ENCODE measurements around the gene VAC14. TPM values are rescaled to one million over a fixed set of nuclear protein-coding genes. Genes with fewer than 3 reads are reported as not detected.

VAC14 gene
- total RNA-seq, 2 donors from 2014 or later = 34.9 to 37.0 TPM

- H3K27ac ChIP-seq = no peak overlapping the region
- no peaks in the 10 kb centered on the region for H3K27me3 ChIP-seq (replicated peaks; ENCODE audit: insufficient read depth)
- H3K4me1 ChIP-seq (ENCODE audit: control insufficient read depth in 1 of 2, low read depth in 2 of 2) = peaks cover 0 to 7% of the 10 kb centered on the region in 2 donors
- ATAC-seq (ENCODE audit: insufficient number of reproducible peaks, low FRiP score, low read depth) (no peak), DNase-seq (ENCODE audit: low spot score) (no peak)
- peaks cover 36% of the 10 kb centered on the region for H3K36me3 ChIP-seq
- TF ChIP-seq, protein P1, sequence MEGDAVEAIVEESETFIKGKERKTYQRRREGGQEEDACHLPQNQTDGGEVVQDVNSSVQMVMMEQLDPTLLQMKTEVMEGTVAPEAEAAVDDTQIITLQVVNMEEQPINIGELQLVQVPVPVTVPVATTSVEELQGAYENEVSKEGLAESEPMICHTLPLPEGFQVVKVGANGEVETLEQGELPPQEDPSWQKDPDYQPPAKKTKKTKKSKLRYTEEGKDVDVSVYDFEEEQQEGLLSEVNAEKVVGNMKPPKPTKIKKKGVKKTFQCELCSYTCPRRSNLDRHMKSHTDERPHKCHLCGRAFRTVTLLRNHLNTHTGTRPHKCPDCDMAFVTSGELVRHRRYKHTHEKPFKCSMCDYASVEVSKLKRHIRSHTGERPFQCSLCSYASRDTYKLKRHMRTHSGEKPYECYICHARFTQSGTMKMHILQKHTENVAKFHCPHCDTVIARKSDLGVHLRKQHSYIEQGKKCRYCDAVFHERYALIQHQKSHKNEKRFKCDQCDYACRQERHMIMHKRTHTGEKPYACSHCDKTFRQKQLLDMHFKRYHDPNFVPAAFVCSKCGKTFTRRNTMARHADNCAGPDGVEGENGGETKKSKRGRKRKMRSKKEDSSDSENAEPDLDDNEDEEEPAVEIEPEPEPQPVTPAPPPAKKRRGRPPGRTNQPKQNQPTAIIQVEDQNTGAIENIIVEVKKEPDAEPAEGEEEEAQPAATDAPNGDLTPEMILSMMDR (IDR thresholded peaks at IDR 0.05) = no peak
- no peak overlapping the region for H3K4me3 ChIP-seq
- no peaks in the 10 kb centered on the region for H3K9me3 ChIP-seq
Measured at GRCh38 chr16:70778901-70779309, 22.1 kb downstream of the VAC14 start.

GRCh38 chr16:70777973-70778406, 23.0 kb downstream of the VAC14 start:
- no peaks in the 10 kb centered on the region for H3K27me3 ChIP-seq (replicated peaks; ENCODE audit: insufficient read depth)
- no peak for ATAC-seq (ENCODE audit: insufficient number of reproducible peaks, low FRiP score, low read depth)
- peaks cover 0 to 7% of the 10 kb centered on the region in 2 donors for H3K4me1 ChIP-seq (ENCODE audit: control insufficient read depth in 1 of 2, low read depth in 2 of 2)
- no peak overlapping the region for H3K4me3 ChIP-seq
- no peak for DNase-seq (ENCODE audit: low spot score)
- no peaks in the 10 kb centered on the region for H3K9me3 ChIP-seq
- H3K36me3 ChIP-seq = peaks cover 28% of the 10 kb centered on the region
- TF ChIP-seq, protein P1 (IDR thresholded peaks at IDR 0.05) = no peak
- peak overlapping the region in 1 of 2 donors; percentile 24 for H3K27ac ChIP-seq

GRCh38 chr16:70777496-70777895, 23.5 kb downstream of the VAC14 start:
- no peaks in the 10 kb centered on the region for H3K9me3 ChIP-seq
- no peaks in the 10 kb centered on the region for H3K27me3 ChIP-seq (replicated peaks; ENCODE audit: insufficient read depth)
- peaks cover 0 to 7% of the 10 kb centered on the region in 2 donors for H3K4me1 ChIP-seq (ENCODE audit: control insufficient read depth in 1 of 2, low read depth in 2 of 2)
- no peak for DNase-seq (ENCODE audit: low spot score)
- H3K27ac ChIP-seq = peak overlapping the region in 1 of 2 donors; percentile 24
- TF ChIP-seq, protein P1 (IDR thresholded peaks at IDR 0.05) = no peak
- ATAC-seq (ENCODE audit: insufficient number of reproducible peaks, low FRiP score, low read depth) = no peak
- no peak overlapping the region for H3K4me3 ChIP-seq
- peaks cover 24% of the 10 kb centered on the region for H3K36me3 ChIP-seq

DNA sequence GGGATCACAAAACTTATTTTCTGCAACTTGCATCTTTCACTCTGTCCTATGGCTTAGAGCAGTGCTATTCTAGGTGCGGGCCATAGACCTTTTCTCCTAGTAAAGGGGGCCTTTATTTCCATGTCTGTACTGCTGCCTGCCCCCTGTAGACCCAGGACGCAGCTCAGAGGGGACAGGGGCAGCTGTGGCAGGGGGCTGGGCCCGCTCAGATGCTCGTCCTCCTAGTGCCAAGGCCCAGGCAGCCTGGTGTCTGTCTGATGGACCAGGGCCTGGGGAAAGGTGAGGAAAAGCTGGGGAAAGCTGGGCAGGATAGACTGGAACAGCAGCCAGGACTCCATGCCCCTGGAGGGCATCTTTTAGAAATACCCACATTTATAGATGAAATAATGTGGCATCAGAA, 25.6 kb downstream of the VAC14 start:
- TF ChIP-seq, protein P1 (IDR thresholded peaks at IDR 0.05) = no peak
- Histone ChIP-seq H3K4me1 (ENCODE audit: control insufficient read depth in 1 of 2, low read depth in 2 of 2) (peaks cover 0 to 14% of the 10 kb centered on the region in 2 donors), H3K4me3 (no peak overlapping the region), H3K27me3 (replicated peaks; ENCODE audit: insufficient read depth) (no peaks in the 10 kb centered on the region), H3K36me3 (peaks cover 4% of the 10 kb centered on the region), H3K9me3 (no peaks in the 10 kb centered on the region), H3K27ac (no peak overlapping the region)
- ATAC-seq (ENCODE audit: insufficient number of reproducible peaks, low FRiP score, low read depth) = no peak
- DNase-seq (ENCODE audit: low spot score) = no peak

- DNase-seq (ENCODE audit: low spot score) = no peak
Measured at GRCh38 chr16:70774261-70774660, 26.7 kb downstream of the VAC14 start.

More at GRCh38 chr16:70774261-70774660, 26.7 kb downstream of the VAC14 start:
- no peak for ATAC-seq (ENCODE audit: insufficient number of reproducible peaks, low FRiP score, low read depth)
- H3K27me3 ChIP-seq (replicated peaks; ENCODE audit: insufficient read depth) = no peaks in the 10 kb centered on the region
- peaks cover 0 to 14% of the 10 kb centered on the region in 2 donors for H3K4me1 ChIP-seq (ENCODE audit: control insufficient read depth in 1 of 2, low read depth in 2 of 2)
- no peak overlapping the region for H3K4me3 ChIP-seq
- H3K27ac ChIP-seq = no peak overlapping the region
- H3K36me3 ChIP-seq = peaks cover 4% of the 10 kb centered on the region
- TF ChIP-seq, protein P1 (IDR thresholded peaks at IDR 0.05) = no peak
- no peaks in the 10 kb centered on the region for H3K9me3 ChIP-seq
